HG02884 (cell line): Measurements from ENCODE around the gene DCDC2.
A peak's percentile ranks its signal among the peaks of the same experiment; 100 is the strongest.
"Not testable (repeated sequence)": the region's sequence is repeated elsewhere in the genome, so short reads cannot be mapped to it uniquely, and the experiment has no call there.

Experiments
- ATAC-seq: cut with Tn5 transposase; IDR thresholded peaks from one replicate; pipeline ENCODE4 v1.9.1; 2021; ENCODE audit warnings: mild to moderate bottlenecking, moderate library complexity; ENCODE audit not compliant: unreplicated experiment

Gene DCDC2

GRCh38 chr6:24357336-24358218 lies at the start of gene DCDC2:
TSS of gene DCDC2 (minus strand) at chr6:24358059. CDS start at chr6:24357750, 309 bp downstream.
- no peak for ATAC-seq

- ATAC-seq: no peak
Observed at GRCh38 chr6:24405262-24405661, 47.4 kb upstream of the DCDC2 start.

- ATAC-seq: no peak
Observed at GRCh38 chr6:24403501-24403824, 45.6 kb upstream of the DCDC2 start.

- peak; percentile 95 for ATAC-seq
Observed at GRCh38 chr6:24402697-24403500, 45.0 kb upstream of the DCDC2 start, which contains the start of gene MRS2. TSS of gene MRS2 (plus strand) at chr6:24402936. CDS start at chr6:24403047, 111 bp downstream.

GRCh38 chr6:24401458-24401857 lies 43.6 kb upstream of the DCDC2 start:
- no peak for ATAC-seq

- not testable (repeated sequence) for ATAC-seq
Observed at GRCh38 chr6:24400045-24401039, 42.5 kb upstream of the DCDC2 start.

GRCh38 chr6:24397631-24398030 lies 39.8 kb upstream of the DCDC2 start:
- ATAC-seq: no peak

- no peak for ATAC-seq
Observed at GRCh38 chr6:24396824-24397223, 39.0 kb upstream of the DCDC2 start.

GRCh38 chr6:24394780-24395437 lies 37.0 kb upstream of the DCDC2 start:
- no peak for ATAC-seq

GRCh38 chr6:24394061-24394779 lies 36.4 kb upstream of the DCDC2 start:
- ATAC-seq: no peak

- ATAC-seq: peak; percentile 90
Observed at GRCh38 chr6:24391756-24392405, 34.0 kb upstream of the DCDC2 start.

- ATAC-seq: no peak
Observed at GRCh38 chr6:24391208-24391607, 33.3 kb upstream of the DCDC2 start.

- ATAC-seq: no peak
Observed at GRCh38 chr6:24387818-24388217, 30.0 kb upstream of the DCDC2 start.

- no peak for ATAC-seq
Observed at GRCh38 chr6:24385536-24386269, 27.8 kb upstream of the DCDC2 start.

- not testable (repeated sequence) for ATAC-seq
Observed at GRCh38 chr6:24384369-24385130, 26.7 kb upstream of the DCDC2 start.

GRCh38 chr6:24382891-24383494 lies 25.1 kb upstream of the DCDC2 start:
- not testable (repeated sequence) for ATAC-seq

GRCh38 chr6:24382220-24382540 lies 24.3 kb upstream of the DCDC2 start:
- ATAC-seq: no peak
